Ovary (tissue), 3 donors: ENCODE measurements around the gene EXOC6B.

Experiments used
- EP300 ChIP-seq: sonication (generic); formaldehyde crosslinking; IDR thresholded peaks from one replicate; pipeline ENCODE4 v1.6.1; 2017; ENCODE audit warnings: antibody characterized with exemption
- POLR2A ChIP-seq: fragments of 450-650 bp; IDR thresholded peaks from one replicate; pipeline ENCODE4 v1.6.1; 2017; ENCODE audit warnings: antibody characterized with exemption, mild to moderate bottlenecking, moderate library complexity
- TF ChIP-seq, protein P1 (sequence below), 3 donors: fragments of 450-650 bp in 2 of 3; fragments of 200-600 bp in 1 of 3; IDR thresholded peaks; one replicate each; pipeline versions ENCODE4 v1.5.1 to v1.8.0; 2016 to 2022; ENCODE audit warnings: antibody characterized with exemption in 3 of 3, mild to moderate bottlenecking in 1 of 3
- donor health status: DM: no; HTN: no; CAD: no.

DNA sequence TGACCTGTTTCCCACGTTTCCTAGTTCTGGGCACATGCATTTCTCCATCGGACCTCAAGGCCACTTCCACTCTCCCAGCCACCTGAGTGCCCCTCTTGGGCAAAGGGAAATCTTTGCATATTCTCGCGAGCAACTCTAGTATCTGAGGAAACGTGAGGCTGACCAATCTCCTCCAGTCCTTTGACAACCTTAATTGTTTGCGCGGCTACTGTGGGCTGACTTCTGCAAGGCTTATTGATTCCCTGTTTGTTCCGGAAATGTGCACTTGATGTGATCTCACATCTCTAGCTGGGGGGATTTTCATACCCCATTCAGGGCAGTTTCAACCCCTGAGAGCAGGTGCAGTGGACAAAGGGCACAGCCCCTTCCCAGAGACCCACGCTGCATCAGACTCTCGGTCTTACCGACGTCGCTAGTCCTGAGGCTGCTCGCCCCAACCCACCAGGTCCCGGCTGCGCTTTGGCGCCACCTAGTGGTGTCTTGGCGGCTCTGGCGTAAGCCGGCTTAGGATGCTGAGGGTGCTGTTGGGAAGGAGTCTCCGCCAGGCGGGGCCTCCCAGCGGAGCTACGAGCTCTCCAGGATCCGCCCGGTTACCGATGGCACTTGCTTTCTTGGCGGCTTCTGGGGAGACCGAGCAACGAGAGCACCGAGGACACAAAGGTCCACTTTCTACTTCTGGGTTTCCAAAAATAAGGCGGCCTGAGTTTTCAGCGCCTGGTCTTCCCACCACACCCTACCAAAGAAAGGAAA, 36.6 kb upstream of the EXOC6B start:
- TF ChIP-seq, protein P1, sequence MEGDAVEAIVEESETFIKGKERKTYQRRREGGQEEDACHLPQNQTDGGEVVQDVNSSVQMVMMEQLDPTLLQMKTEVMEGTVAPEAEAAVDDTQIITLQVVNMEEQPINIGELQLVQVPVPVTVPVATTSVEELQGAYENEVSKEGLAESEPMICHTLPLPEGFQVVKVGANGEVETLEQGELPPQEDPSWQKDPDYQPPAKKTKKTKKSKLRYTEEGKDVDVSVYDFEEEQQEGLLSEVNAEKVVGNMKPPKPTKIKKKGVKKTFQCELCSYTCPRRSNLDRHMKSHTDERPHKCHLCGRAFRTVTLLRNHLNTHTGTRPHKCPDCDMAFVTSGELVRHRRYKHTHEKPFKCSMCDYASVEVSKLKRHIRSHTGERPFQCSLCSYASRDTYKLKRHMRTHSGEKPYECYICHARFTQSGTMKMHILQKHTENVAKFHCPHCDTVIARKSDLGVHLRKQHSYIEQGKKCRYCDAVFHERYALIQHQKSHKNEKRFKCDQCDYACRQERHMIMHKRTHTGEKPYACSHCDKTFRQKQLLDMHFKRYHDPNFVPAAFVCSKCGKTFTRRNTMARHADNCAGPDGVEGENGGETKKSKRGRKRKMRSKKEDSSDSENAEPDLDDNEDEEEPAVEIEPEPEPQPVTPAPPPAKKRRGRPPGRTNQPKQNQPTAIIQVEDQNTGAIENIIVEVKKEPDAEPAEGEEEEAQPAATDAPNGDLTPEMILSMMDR (IDR thresholded peaks at IDR 0.05) = peak; percentile 84 to 99 (median 91)
- TF ChIP-seq POLR2A = no peak
- TF ChIP-seq EP300 = no peak
